ENCODE results near the gene PARP6.

The PARP6 gene

GRCh38 chr15:72199205-72199515 is 73.2 kb downstream of the PARP6 start:
- DNase-seq = no peak

- DNase-seq = peak; percentile 87
These were observed 73.8 kb downstream of the PARP6 start for GRCh38 chr15:72198356-72199204.

- peak; percentile 50 for DNase-seq
These were observed 74.6 kb downstream of the PARP6 start, which contains the start of gene GRAMD2A for GRCh38 chr15:72197460-72198355. TSS of gene GRAMD2A (minus strand) at chr15:72197787.

- DNase-seq = no peak
These were observed 75.3 kb downstream of the PARP6 start for GRCh38 chr15:72197041-72197459.

- DNase-seq = no peak
These were observed 75.8 kb downstream of the PARP6 start for GRCh38 chr15:72196409-72197040.

GRCh38 chr15:72195101-72195511 is 77.2 kb downstream of the PARP6 start:
- no peak for DNase-seq

GRCh38 chr15:72193836-72194396 is 78.4 kb downstream of the PARP6 start:
- DNase-seq = no peak

- DNase-seq = no peak
These were observed 79.9 kb downstream of the PARP6 start for GRCh38 chr15:72192416-72192815.
